ENCODE data around the gene SOWAHA.

GRCh38 chr5:132834057-132834456, 21.0 kb downstream of the SOWAHA start:
- TF ChIP-seq CTCF (conservative IDR thresholded peaks at IDR 0.05 in 1 of 2, IDR thresholded peaks at IDR 0.05 in 1 of 2; ENCODE audit: low read depth in 1 of 2, low read length in 2 of 2) (no peak), EZH2 (IDR thresholded peaks at IDR 0.05; ENCODE audit: low read length, missing control alignments) (no peak)

Data from fibroblast of lung (primary cell).